SHP77 (cell line): ENCODE data around the gene OTOS.

Experiments
- DNase-seq, 2 experiments: peaks; one replicate each; lab custom pipeline; 2025; lab: John Stamatoyannopoulos, UW

The OTOS gene

DNA sequence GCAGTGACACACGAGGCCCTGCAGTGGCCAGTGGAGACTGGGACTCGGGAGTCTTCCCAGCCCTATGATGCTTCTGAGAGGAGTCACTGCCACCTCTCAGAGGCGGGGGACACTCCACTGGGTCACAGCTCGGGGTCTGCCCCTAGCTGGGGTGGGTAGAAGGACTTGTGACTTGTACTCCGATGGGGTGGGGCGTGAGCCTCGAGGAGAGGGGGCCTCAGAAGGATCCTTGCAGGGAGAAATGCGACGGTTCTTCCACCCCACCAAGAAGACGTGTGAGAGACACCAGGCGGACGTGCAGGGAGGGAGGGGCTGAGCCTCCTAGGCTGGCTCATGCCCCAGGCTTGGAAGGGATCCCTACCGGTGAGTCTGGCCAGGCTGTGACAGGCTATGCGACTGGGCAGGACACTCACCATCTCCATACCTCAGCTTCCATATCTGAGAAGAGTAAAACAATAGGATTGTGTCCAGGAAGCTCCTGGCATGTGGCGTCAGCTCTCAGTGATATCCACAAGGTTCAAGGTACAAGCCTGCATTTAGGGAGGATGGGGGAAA, 11.1 kb upstream of the OTOS start:
- DNase-seq = no peak

GRCh38 chr2:240149943-240150784, 9.7 kb upstream of the OTOS start:
- peak; percentile 7 to 32 for DNase-seq

DNA sequence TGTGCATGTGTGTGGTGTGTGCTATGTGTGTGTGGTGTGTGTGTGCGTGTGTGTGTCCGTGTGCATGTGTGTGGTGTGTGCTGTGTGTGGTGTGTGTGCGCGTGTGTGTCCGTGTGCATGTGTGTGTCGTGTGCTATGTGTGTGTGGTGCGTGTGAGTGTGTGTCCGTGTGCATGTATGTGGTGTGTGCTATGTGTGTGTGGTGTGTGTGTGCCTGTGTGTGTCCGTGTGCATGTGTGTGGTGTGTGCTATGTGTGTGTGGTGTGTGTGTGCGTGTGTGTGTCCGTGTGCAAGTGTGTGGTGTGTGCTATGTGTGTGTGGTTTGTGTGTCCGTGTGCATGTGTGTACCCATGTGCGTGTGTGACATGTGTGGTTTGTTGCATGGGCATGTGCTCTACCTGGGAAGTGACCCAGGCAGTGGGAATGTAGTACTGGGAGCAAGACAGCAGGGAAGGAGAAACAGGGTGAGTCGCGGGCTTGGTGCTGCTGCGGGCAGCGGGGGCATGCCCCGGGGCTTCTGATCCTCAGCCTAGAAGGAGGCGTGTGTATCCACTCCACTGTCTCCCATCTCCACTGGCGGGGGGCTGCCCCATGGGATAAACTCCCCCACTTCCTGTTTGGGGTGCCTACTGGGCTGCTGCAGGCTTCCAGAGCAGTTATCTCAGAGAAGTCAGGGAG, 7.6 kb upstream of the OTOS start:
- DNase-seq = no peak

DNA sequence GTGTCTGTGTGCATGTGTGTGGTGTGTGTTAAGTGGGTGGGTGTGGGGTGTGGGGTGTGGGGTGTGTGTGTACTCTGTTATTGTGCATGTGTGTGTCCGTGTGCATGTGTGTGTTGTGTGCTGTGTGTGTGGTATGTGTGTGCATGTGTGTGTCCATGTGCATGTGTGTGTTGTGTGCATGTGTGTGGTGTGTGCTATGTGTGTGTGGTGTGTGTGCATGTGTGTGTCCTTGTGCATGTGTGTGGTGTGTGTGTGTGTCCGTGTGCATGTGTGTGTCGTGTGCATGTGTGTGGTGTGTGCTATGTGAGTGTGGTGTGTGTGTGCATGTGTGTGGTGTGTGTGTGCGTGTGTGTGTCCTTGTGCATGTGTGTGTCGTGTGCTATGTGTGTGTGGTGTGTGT, 6.9 kb upstream of the OTOS start:
- DNase-seq = no peak

DNA sequence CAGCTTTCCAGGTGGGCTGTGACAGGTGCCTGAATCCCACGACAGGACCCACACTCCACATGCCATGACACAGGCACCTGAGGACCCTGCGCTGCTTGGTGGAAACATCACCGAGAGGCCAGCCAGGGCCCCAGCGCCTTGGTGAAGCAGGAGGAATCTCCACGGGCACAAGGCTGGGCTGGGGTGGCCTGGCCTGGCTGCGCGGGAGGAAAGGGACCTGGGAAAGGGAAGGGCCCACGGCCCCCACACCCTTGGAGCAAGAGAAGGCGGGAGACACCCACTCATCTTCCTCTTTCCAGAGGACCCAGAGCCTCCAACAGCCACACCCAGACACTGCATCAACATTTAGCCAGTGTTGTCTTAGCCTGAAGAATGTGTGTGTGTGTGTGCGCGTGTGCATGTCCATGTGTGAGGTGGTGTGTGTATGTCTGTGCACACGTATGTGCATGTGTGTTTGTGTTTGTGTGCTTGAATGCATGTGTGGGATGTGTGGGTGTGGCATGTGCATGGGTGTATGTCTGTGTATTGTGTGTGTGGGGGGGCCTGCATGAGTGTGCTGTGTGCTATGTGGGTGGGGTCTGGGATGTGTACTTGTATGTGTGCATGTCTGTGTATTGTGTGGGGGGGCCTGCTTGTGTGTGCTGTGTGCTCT, 6.3 kb upstream of the OTOS start:
- DNase-seq = no peak

DNA sequence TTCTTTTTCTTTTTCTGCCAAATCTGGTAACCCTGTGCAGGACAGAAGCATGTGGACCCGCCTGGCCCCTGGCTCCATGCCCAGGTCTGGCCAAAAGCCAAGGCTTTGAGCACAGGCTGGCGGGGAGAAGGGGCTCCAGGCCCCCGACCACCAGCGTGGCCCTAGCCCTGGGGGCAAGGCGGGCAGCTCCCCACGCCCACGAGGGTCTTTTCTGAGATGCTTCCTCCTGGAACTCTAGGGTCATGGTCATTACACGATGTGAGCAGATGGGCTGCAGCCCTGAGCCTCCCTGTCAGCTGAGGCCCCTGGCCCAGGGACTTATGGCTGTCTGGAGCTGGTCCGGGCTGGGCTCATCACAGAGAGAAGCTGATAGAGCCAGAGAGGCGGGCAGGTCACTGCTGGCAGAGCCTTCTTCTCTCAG, 5.7 kb upstream of the OTOS start:
- DNase-seq = no peak

DNA sequence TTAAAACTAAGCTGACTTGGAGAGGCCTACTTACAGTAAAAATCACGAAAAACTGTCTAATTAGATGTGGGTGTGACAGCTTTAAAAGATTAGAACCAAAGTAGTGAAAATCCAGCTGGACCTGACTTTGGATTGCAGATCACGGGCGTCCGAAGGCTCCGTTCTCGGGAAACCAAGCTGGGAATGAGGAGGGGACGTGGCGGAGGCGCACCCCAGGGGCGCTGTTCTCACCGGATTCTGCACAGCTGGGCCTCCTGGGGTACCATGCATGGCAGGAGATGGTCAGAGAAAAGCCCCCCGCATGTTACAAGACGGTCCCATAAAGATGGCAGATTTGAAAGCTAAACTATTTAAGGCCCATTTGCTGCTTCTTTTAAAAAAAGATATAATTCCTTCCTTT, 5.0 kb upstream of the OTOS start:
- no peak for DNase-seq

DNA sequence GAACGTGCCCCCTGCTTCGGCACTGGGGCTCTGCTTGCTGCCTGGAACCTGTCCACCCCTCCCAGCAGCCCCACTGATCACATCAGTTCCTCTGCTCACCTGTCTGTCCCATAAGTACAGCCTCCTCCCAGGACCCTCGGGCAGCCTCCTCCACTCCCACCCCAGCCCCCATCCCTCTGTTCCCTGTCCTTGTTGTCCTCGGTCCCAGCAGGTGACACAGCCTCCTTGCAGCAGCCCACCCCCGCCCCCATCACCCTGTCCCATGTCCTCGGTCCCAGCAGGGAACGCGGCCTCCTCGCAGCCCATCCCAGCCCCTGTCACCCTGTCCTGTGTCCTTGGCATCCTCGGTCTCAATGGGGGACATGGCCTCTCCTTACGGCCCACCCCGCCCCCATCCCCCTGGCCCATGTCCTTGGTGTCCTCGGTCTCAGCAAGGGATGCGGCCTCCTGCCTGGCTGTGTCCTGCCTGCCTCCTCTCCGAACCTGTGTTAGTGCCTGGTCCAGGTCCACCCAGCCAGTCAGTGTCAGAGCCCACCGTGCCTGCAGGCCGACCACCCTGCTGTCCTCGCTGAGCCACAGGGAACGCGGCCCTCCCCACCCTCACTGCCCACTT, 4.3 kb upstream of the OTOS start:
- no peak for DNase-seq

GRCh38 chr2:240143801-240144648, 3.6 kb upstream of the OTOS start:
- DNase-seq = peak; percentile 29 to 41

DNA sequence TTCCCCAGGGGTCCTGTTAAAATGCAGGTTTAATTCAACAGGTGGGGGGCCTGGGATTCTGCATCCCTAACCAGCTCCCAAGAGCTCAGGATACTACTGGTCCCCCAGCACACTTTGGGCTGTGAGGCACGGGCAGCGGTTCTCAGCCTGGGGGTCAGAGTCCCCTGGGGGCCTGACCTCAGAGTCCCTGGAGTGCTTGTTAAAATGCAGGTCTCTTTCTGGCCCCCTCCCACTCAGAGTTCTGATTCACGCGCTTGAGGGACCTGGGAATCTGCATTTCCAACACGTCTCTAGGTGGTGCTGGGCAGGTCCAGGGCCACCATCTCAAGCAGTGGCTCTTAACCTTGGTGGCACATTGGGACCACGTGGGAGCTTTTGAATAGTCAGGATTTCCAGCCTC, 2.8 kb upstream of the OTOS start:
- no peak for DNase-seq

DNA sequence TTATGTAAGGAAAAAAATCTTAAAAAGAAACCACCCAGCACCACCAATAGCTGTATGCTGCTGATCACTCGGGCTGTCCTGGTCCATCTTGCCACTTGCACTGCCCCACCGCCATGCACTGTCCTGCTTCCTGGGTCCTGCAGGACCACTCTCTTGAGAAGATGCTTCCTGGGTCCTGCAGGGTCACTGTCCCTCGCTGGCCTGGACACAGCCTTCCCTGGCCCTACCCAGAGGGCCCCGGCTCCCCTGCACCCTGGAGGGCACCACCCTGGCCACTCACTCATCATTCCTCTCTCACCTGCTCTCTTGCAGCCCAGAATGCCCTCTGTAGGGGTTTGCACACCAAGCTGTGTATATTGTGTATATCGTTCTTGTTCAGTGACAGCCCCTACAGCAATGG, 2.4 kb upstream of the OTOS start:
- DNase-seq = no peak

GRCh38 chr2:240142256-240142775, 1.9 kb upstream of the OTOS start:
- DNase-seq = no peak

DNA sequence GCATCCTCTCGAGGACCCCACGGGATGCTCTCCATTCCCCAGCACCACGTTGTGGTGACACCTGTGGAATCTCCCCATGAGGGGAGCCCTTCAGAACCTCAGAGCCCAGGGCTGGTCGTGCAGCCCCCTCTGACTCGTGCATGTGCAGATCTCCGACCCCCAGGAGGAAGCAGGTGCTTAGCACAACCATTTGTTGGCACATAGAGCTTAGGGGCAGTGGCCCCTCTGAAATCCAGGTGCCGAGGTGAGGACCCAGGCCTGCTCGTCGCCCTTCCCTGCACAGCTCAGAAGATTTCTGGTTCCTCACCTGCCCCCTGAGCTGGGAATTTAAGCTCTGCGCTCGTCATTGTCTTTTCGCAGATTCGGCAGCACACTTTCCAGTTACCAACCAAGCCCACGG, 1.3 kb upstream of the OTOS start:
- DNase-seq = no peak

- DNase-seq = no peak
Observed at GRCh38 chr2:240140920-240141319, 462 bp upstream of the OTOS start.

GRCh38 chr2:240139666-240140393, 628 bp downstream of the OTOS start:
- DNase-seq = no peak

- no peak for DNase-seq
Observed at GRCh38 chr2:240139011-240139441, 1.4 kb downstream of the OTOS start.

DNA sequence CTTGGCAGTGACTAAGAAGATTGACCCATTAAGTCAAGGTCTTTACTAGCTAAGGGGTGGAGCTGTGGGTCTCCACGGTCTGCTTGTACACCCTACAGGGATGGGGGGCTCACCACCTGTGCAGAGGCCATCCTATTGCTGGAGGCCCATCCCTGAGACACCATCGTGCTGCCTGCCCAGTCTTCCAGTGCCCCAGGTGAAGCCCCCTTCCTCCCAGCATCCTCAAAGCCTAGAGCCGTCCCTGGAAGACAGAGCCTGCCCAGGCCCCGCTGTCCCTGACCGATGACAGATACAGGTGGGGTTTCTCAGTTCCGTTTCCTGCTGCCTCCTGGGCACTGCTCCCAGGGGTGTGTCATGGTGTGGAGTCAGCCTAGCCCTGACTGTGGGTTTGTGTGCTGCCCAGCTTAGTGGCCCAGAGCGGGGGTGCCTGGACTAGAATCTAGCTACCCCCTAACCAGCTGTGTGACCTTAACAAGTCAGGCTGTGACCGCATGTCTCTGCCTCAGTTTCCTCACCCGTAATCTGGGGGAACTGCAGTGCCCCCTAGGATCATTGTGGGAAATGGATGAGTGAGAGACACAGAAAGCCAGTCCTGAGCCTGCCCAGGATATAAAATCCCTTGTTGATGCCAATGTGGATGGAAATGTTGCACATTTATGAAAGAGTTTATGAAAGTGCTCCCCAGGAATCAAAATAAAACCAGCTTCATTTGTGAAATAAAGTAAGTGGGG, 2.0 kb downstream of the OTOS start:
- no peak for DNase-seq

- no peak for DNase-seq
Observed at GRCh38 chr2:240137596-240138253, 2.7 kb downstream of the OTOS start.

- peak in 1 of 2 experiments; percentile 10 for DNase-seq
Observed at GRCh38 chr2:240136671-240137292, 3.7 kb downstream of the OTOS start.
